Measurements from ENCODE around the gene MRPL18.

GRCh38 chr6:159837511-159837910 is 47.2 kb downstream of the MRPL18 start:
- TF ChIP-seq EZH2 (IDR thresholded peaks at IDR 0.05; ENCODE audit: borderline replicate concordance, low read depth, low read length, severe bottlenecking) (no peak), CTCF (IDR thresholded peaks at IDR 0.05; ENCODE audit: borderline replicate concordance, extremely low read depth, low read length, poor library complexity, severe bottlenecking) (no peak)

Measured in DND-41 (cell line).